Hepatocyte (in vitro differentiated cells): ENCODE results near the gene LYZ.

Experiments used
- CTCF ChIP-seq: fragments of 200-600 bp; sonication (generic); IDR thresholded peaks from 2 replicates; pipeline ENCODE4 v1.5.1; 2016; ENCODE audit warnings: antibody characterized with exemption, mild to moderate bottlenecking; ENCODE audit not compliant: poor library complexity
- EZH2 ChIP-seq: fragments of 200-600 bp; sonication (generic); IDR thresholded peaks from 2 replicates; pipeline ENCODE4 v1.6.1; 2016; ENCODE audit warnings: antibody characterized with exemption, mild to moderate bottlenecking, borderline replicate concordance
- EZH2phosphoT487 ChIP-seq: fragments of 200-600 bp; sonication (generic); IDR thresholded peaks from one replicate; pipeline ENCODE4 v1.6.1; 2018; ENCODE audit warnings: antibody characterized with exemption, mild to moderate bottlenecking, low read depth, moderate library complexity; ENCODE audit not compliant: unreplicated experiment, severe bottlenecking

GRCh38 chr12:69332815-69333358 is 15.3 kb upstream of the LYZ start:
- TF ChIP-seq CTCF, result no peak
- TF ChIP-seq EZH2phosphoT487, result no peak
- no peak for TF ChIP-seq EZH2
